HepG2 (cell line): Measurements from ENCODE around the gene SMARCA2. TPM values are rescaled to one million over a fixed set of nuclear protein-coding genes. Genes with fewer than 3 reads are reported as not detected.

ENCODE experiments used
- ATAC-seq: fragments of 200-7000 bp; cut with Tn5 transposase; 3 replicates; pipeline ENCODE4 v1.9.1; 2020; ENCODE audit warnings: mild to moderate bottlenecking, moderate library complexity
- BruUV-seq: library from RNA; stranded (reverse); fragments of 400-500 nt; replicated peaks from 2 replicates; lab custom pipeline; 2021; lab: Mats Ljungman, UMichigan
- CTCF ChIA-PET: fragments of 300-600 bp; formaldehyde crosslinking; extraction: SDS; loops from one replicate; lab custom pipeline; 2021; ENCODE audit warnings: low total read pairs, inconsistent platforms, low intra/inter-chr PET ratio; lab: Yijun Ruan, JAX
- POLR2A ChIA-PET: fragments of 350-600 bp; sonication (Branson Sonifier 250); formaldehyde crosslinking; loops from one replicate; lab custom pipeline; 2020; ENCODE audit warnings: antibody characterized with exemption, inconsistent platforms; lab: Yijun Ruan, JAX
- DNase-seq: peaks from one replicate; pipeline ENCODE4 v3.0.0-alpha.2; 2015; ENCODE audit warnings: low spot score
- FAIRE-seq: peaks from 3 replicates; lab custom pipeline; 2011; peaks lifted over from hg19 to GRCh38; lab: Jason Lieb, UNC
- H2AFZ ChIP-seq: one replicate; pipeline ENCODE4 v1.6.1; 2011; ENCODE audit warnings: low read length, inconsistent platforms
- H3K27ac ChIP-seq: fragments of 300-600 bp; 3 replicates; pipeline ENCODE4 v1.8.0; 2011; ENCODE audit warnings: mixed run types, mild to moderate bottlenecking, mixed read lengths, low read length, inconsistent platforms; ENCODE audit not compliant: insufficient read depth; ENCODE audit errors: extremely low read length
- H3K27me3 ChIP-seq, 2 experiments: fragments of 200-600 bp in 1 of 2; 2 replicates in 1 of 2; 3 replicates in 1 of 2; pipeline versions ENCODE4 v1.6.0 to v1.8.0; 2011; ENCODE audit warnings: low read length in 2 of 2, mild to moderate bottlenecking in 2 of 2, moderate library complexity in 2 of 2, inconsistent platforms in 1 of 2; ENCODE audit not compliant: insufficient read depth in 2 of 2, control insufficient read depth in 1 of 2
- H3K36me3 ChIP-seq, 2 experiments: fragments of 200-600 bp in 1 of 2; replicated peaks in 1 of 2; 2 replicates in 1 of 2; 3 replicates in 1 of 2; pipeline versions ENCODE4 v1.5.1 to v1.8.0; 2011; ENCODE audit warnings: low read length in 2 of 2, inconsistent platforms in 1 of 2; ENCODE audit not compliant: insufficient read depth in 2 of 2, control insufficient read depth in 1 of 2
- H3K4me1 ChIP-seq: 2 replicates; pipeline ENCODE4 v1.5.1; 2012; ENCODE audit warnings: low read length, inconsistent platforms; ENCODE audit not compliant: insufficient read depth
- H3K4me2 ChIP-seq: 2 replicates; pipeline ENCODE4 v1.6.0; 2011; ENCODE audit warnings: low read depth, low read length, inconsistent platforms
- H3K4me3 ChIP-seq, 3 experiments: fragments of 200-600 bp in 1 of 3; sonication (generic), shearing (Covaris generic) in 1 of 3; replicated peaks in 1 of 3; 2 replicates each; pipeline ENCODE4 v1.5.1; 2011 to 2016; ENCODE audit warnings: low read length in 3 of 3, inconsistent platforms in 2 of 3, low read depth in 2 of 3, mild to moderate bottlenecking in 2 of 3, control low read depth in 1 of 3, mixed read lengths in 1 of 3; ENCODE audit not compliant: insufficient read depth in 1 of 3
- H3K79me2 ChIP-seq: one replicate; pipeline ENCODE4 v1.6.1; 2011; ENCODE audit warnings: low read length, inconsistent platforms; ENCODE audit not compliant: insufficient read depth
- H3K9ac ChIP-seq: 2 replicates; pipeline ENCODE4 v1.6.0; 2011; ENCODE audit warnings: mild to moderate bottlenecking, low read depth, low read length, inconsistent platforms; ENCODE audit not compliant: insufficient read depth
- H3K9me3 ChIP-seq: 2 replicates; pipeline ENCODE4 v1.5.1; 2012; ENCODE audit warnings: mild to moderate bottlenecking, low read length
- H4K20me1 ChIP-seq: 2 replicates; pipeline ENCODE4 v1.6.0; 2011; ENCODE audit warnings: inconsistent platforms, mild to moderate bottlenecking, low read length, moderate library complexity; ENCODE audit not compliant: insufficient read depth
- AGO2 ChIP-seq: fragments of 200-400 bp; formaldehyde crosslinking; optimal IDR thresholded peaks from 2 replicates; pipeline ENCODE3; 2017; ENCODE audit warnings: mild to moderate bottlenecking, low read depth, low read length, moderate library complexity
- ARNTL ChIP-seq: sonication (generic); formaldehyde crosslinking; IDR thresholded peaks from 2 replicates; pipeline ENCODE4 v1.4.0; 2020; ENCODE audit warnings: mild to moderate bottlenecking, missing genetic modification reagents
- BCL3 ChIP-seq: sonication (generic); formaldehyde crosslinking; IDR thresholded peaks from 2 replicates; pipeline ENCODE4 v1.5.1; 2020; ENCODE audit warnings: mild to moderate bottlenecking, missing genetic modification reagents, moderate library complexity
- CCDC6 ChIP-seq: sonication (generic); formaldehyde crosslinking; IDR thresholded peaks from 2 replicates; pipeline ENCODE4 v1.8.1; 2022; ENCODE audit warnings: mild to moderate bottlenecking, missing genetic modification reagents, moderate library complexity
- IKZF1 ChIP-seq: fragments of 450-650 bp; IDR thresholded peaks from 2 replicates; pipeline ENCODE4 v1.7.1; 2016
- KDM5B ChIP-seq: sonication (generic); formaldehyde crosslinking; IDR thresholded peaks from 2 replicates; pipeline ENCODE4 v1.4.0; 2020; ENCODE audit warnings: missing genetic modification reagents, mild to moderate bottlenecking, borderline replicate concordance
- KLF6 ChIP-seq: IDR thresholded peaks from 2 replicates; pipeline ENCODE4 v1.8.0; 2016; ENCODE audit warnings: missing biosample characterization, missing genetic modification reagents
- MED8 ChIP-seq: sonication (generic); formaldehyde crosslinking; IDR thresholded peaks from 2 replicates; pipeline ENCODE4 v1.8.1; 2023; ENCODE audit warnings: mild to moderate bottlenecking, missing genetic modification reagents; ENCODE audit not compliant: insufficient replicate concordance
- MXD3 ChIP-seq: IDR thresholded peaks from 2 replicates; pipeline ENCODE4 v1.6.1; 2016; ENCODE audit warnings: mild to moderate bottlenecking, missing biosample characterization, missing genetic modification reagents
- RAD21 ChIP-seq: fragments of 450-650 bp; formaldehyde crosslinking; IDR thresholded peaks from 2 replicates; pipeline ENCODE4 v1.5.0; 2020; ENCODE audit warnings: mild to moderate bottlenecking
- RCOR2 ChIP-seq: IDR thresholded peaks from 2 replicates; pipeline ENCODE4 v1.6.1; 2016; ENCODE audit warnings: missing biosample characterization, missing genetic modification reagents
- ZBTB34 ChIP-seq: sonication (generic); formaldehyde crosslinking; IDR thresholded peaks from 2 replicates; pipeline ENCODE4 v1.8.0; 2022; ENCODE audit warnings: mild to moderate bottlenecking, missing genetic modification reagents
- ZNF234 ChIP-seq: sonication (generic); formaldehyde crosslinking; conservative IDR thresholded peaks from 2 replicates; pipeline ENCODE4 v1.5.1; 2020; ENCODE audit warnings: mild to moderate bottlenecking, missing genetic modification reagents
- ZNF235 ChIP-seq: sonication (generic); formaldehyde crosslinking; IDR thresholded peaks from 2 replicates; pipeline ENCODE4 v1.8.1; 2023; ENCODE audit warnings: mild to moderate bottlenecking, missing genetic modification reagents, borderline replicate concordance
- ZNF337 ChIP-seq: sonication (generic); formaldehyde crosslinking; IDR thresholded peaks from 2 replicates; pipeline ENCODE4 v1.5.1; 2020; ENCODE audit warnings: missing genetic modification reagents, low read depth, mild to moderate bottlenecking, borderline replicate concordance
- ZNF530 ChIP-seq: sonication (generic); formaldehyde crosslinking; IDR thresholded peaks from 2 replicates; pipeline ENCODE4 v1.5.0; 2020; ENCODE audit warnings: low read depth, mild to moderate bottlenecking, missing genetic modification reagents
- ZNF576 ChIP-seq: sonication (generic); formaldehyde crosslinking; IDR thresholded peaks from 2 replicates; pipeline ENCODE4 v1.4.0; 2020; ENCODE audit warnings: mild to moderate bottlenecking, missing genetic modification reagents
- ZNF740 ChIP-seq: sonication (generic); formaldehyde crosslinking; IDR thresholded peaks from 2 replicates; pipeline ENCODE4 v1.4.0; 2020; ENCODE audit warnings: missing genetic modification reagents
- WGBS: methylation state at CpG from one replicate; pipeline ENCODE4 v1.1.6; 2017; ENCODE audit warnings: low lambda C conversion rate; 5-methylcytosine and 5-hydroxymethylcytosine counted together
- in situ Hi-C: cut with HindIII; loops from 2 replicates; pipeline ENCODE4 v1.10.0; 2017; ENCODE audit warnings: low pct_unique_long_range_greater_than_20kb; ENCODE audit not compliant: extremely low pct_ligation_motif_present
- intact Hi-C: fragments of 100-400 bp; cut with micrococcal nuclease; formaldehyde crosslinking; loops from one replicate; pipeline ENCODE4 v1.10.0; 2022; ENCODE audit not compliant: unreplicated experiment
- polyA plus RNA-seq, 8 experiments: library from polyadenylated mRNA; depleted of rRNA in 3 of 8; stranded (reverse) in 7 of 8; unstranded in 1 of 8; fragments of >200 nt; fragmentation: Illumina TruSeq in 4 of 8; extraction: Trizol in 4 of 8; gene quantifications; 2 replicates each; pipeline versions ENCODE4 v1.2.1 to v1.2.3, GENCODE V29; 2011 to 2016; ENCODE audit warnings: low read depth in 4 of 8, missing spikeins in 1 of 8, mixed read lengths in 1 of 8; ENCODE audit not compliant: insufficient read depth in 1 of 8
- total RNA-seq, 5 experiments: library from RNA; depleted of rRNA; stranded (reverse); fragments of >200 nt; fragmentation: Illumina TruSeq; extraction: Trizol; gene quantifications; 2 replicates each; pipeline ENCODE4 v1.2.3, GENCODE V29; 2016; ENCODE audit warnings: low read depth in 1 of 5

The SMARCA2 gene
- total and polyA plus RNA-seq, 2 of the 13 experiments (the other 11 are each of a cell fraction or from before 2014, with no cell fraction given), result 22.5 to 23.7 TPM

- no peak for TF ChIP-seq ZBTB34 (CRISPR knock-in tag)
- no peak for TF ChIP-seq ZNF235
- no peak for TF ChIP-seq ZNF337 (CRISPR knock-in tag)
- no peak for TF ChIP-seq ZNF740 (CRISPR knock-in tag)
- TF ChIP-seq, all 625 proteins: peak for 0
Measured at GRCh38 chr9:2040828-2041227, 25.7 kb downstream of the SMARCA2 start (continued).

GRCh38 chr9:2041736-2042135, 26.6 kb downstream of the SMARCA2 start:
- TF ChIP-seq KDM5B (CRISPR knock-in tag) (no peak), MXD3 (CRISPR knock-in tag) (no peak), RCOR2 (CRISPR knock-in tag) (no peak), ARNTL (CRISPR knock-in tag) (no peak), BCL3 (CRISPR knock-in tag) (no peak), ZNF530 (no peak), ZNF234 (CRISPR knock-in tag) (no peak), KLF6 (CRISPR knock-in tag) (no peak), CCDC6 (CRISPR knock-in tag) (no peak), AGO2 (no peak), IKZF1 (no peak), ZNF576 (CRISPR knock-in tag) (no peak), RAD21 (CRISPR knock-in tag) (no peak), MED8 (CRISPR knock-in tag) (no peak)
- TF ChIP-seq, all 625 proteins: peak for 0
- Histone ChIP-seq H3K4me1 (no peaks in the 10 kb centered on the region), H2AFZ (no peak overlapping the region), H3K9ac (no peak overlapping the region), H3K4me2 (no peak overlapping the region), H3K27ac (no peak overlapping the region), H3K79me2 (no peaks in the 10 kb centered on the region), H3K27me3 (no peaks in the 10 kb centered on the region), H3K36me3 (peaks cover 1 to 22% of the 10 kb centered on the region in 2 experiments; a peak in 2 of 5 replicates), H4K20me1 (no peaks in the 10 kb centered on the region), H3K9me3 (no peaks in the 10 kb centered on the region), H3K4me3 (no peak overlapping the region)
- FAIRE-seq (no peak), DNase-seq (no peak), ATAC-seq (no peak)
- POLR2A ChIA-PET, result no interaction called here
- WGBS, result 87% methylated on average over 2 of the region's 2 CpGs
- CTCF ChIA-PET, result no interaction called here
- in situ Hi-C loops (no loop called here), intact Hi-C loops (no loop called here)
- BruUV-seq, result no TSS peak
